Measurements from ENCODE around the gene TSPY2.
"Not testable (repeated sequence)": the region's sequence is repeated elsewhere in the genome, so short reads cannot be mapped to it uniquely, and the experiment has no call there.

TSPY2 gene, protein sequence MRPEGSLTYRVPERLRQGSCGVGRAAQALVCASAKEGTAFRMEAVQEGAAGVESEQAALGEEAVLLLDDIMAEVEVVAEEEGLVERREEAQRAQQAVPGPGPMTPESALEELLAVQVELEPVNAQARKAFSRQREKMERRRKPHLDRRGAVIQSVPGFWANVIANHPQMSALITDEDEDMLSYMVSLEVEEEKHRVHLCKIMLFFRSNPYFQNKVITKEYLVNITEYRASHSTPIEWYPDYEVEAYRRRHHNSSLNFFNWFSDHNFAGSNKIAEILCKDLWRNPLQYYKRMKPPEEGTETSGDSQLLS

DNA sequence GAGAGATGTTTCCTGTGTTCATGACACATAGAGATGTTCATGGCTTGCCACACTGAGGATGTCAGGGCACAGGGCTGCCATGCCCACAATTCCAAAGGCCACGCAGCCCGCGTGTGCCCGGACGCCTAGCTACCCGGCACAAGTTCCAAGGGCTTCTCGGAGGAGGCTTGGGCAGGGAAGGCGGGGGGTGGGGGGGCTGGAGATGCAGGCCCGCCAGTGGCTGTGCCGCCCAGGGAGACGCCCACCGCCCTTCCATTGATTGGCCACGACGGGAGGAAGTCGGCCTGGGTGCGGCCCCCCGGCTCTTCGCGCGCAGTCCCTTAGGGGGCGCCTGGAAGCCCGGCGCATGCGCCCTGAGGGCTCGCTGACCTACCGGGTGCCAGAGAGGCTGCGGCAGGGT is at the start of gene TSPY2:
TSPY2 (plus strand) TSS at position 301 of the 400 bp plus-strand sequence; CDS start at position 347, 46 bp downstream.
- not testable (repeated sequence) for DNase-seq (ENCODE audit: low read depth)

DNA sequence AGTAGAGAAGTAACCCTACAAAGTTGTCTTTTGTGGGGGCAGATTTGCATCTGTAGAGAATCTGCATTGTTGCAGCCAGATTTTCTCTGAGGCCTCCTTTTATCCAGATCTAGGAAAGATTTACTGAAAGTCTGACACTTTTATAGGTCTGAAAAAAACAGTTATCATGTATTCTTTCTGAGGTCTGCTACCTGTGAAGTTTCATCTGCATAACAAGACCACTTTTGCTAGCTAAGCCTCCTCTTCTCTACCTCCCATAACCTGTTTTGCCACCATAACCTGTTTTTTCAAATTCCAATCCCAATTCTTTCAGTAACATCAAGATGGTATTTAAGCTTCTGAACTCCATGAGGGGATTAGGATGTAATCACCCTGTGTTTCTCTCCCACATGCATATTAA is 36.5 kb upstream of the TSPY2 start:
- not testable (repeated sequence) for DNase-seq (ENCODE audit: low read depth)

DNA sequence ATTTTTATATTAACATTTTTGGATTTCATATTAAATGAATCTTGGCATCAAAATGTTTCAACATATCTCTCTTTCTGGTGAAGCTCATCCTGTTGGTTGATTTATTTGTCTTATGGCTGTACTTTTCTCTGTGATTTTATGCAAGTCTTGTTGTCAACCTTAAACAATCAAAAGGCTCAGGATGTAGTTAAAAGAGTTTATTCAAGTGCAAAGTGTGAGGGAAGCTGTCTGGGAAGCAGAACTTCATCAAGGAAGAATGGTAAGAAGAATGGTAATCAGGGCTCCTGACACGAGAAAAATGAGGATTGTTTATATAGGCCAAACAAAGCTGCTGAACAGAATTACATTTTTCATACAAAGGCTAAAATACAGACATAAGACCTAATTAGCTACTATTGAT is 29.0 kb upstream of the TSPY2 start:
- not testable (repeated sequence) for DNase-seq (ENCODE audit: low read depth)

DNA sequence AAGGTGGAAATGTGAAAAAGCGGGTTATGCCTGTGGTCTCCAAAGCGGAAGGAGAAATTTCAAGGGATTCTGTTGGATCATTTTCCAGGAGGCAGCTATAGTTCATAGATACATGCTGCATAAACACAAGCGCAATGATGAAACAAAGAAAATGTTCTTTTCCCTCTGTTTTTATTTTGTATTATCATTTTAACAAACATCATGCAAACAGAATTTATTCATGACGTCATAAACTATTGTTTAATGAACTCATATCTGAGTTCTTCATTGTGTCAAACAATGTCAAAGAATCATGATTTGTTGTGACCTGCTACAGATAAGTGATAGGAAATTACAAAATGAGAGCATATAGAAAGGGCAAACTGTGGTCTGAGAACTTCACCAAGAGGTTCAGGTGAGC is 23.8 kb downstream of the TSPY2 start:
- DNase-seq (ENCODE audit: low read depth), result not testable (repeated sequence)
